GM06990 (cell line): ENCODE data around the gene EEF2K.

Experiments
- DNase-seq: peaks from one replicate; pipeline ENCODE4 v3.0.0-alpha.2; 2011; ENCODE audit not compliant: insufficient read length; ENCODE audit errors: extremely low read depth
- H3K27me3 ChIP-seq: replicated peaks from 2 replicates; pipeline ENCODE4 v1.6.0; 2011; ENCODE audit warnings: low read length; ENCODE audit not compliant: control insufficient read depth, insufficient read depth
- H3K36me3 ChIP-seq: 2 replicates; pipeline ENCODE4 v1.5.1; 2011; ENCODE audit warnings: low read length; ENCODE audit not compliant: control insufficient read depth, insufficient read depth
- H3K4me3 ChIP-seq: replicated peaks from 2 replicates; pipeline ENCODE4 v1.5.1; 2011; ENCODE audit warnings: low read depth, mild to moderate bottlenecking, control low read depth, low read length
- CTCF ChIP-seq: IDR thresholded peaks from 2 replicates; pipeline ENCODE4 v1.5.1; 2011; ENCODE audit warnings: low read length, control low read depth, mild to moderate bottlenecking, inconsistent platforms; ENCODE audit not compliant: insufficient read depth, poor library complexity, severe bottlenecking

The EEF2K gene

GRCh38 chr16:22302776-22303363 is 96.8 kb downstream of the EEF2K start:
- TF ChIP-seq CTCF: no peak
- no peaks in the 10 kb centered on the region for H3K27me3 ChIP-seq
- H3K4me3 ChIP-seq: no peak overlapping the region
- no peak for DNase-seq
- peaks cover 24% of the 10 kb centered on the region for H3K36me3 ChIP-seq

- Histone ChIP-seq H3K36me3 (peaks cover 36% of the 10 kb centered on the region), H3K27me3 (no peaks in the 10 kb centered on the region), H3K4me3 (no peak overlapping the region)
- DNase-seq: no peak
- TF ChIP-seq CTCF: no peak
Measured at GRCh38 chr16:22304411-22304810, 98.3 kb downstream of the EEF2K start.

GRCh38 chr16:22306788-22307187 is 100.7 kb downstream of the EEF2K start:
- Histone ChIP-seq H3K27me3 (no peaks in the 10 kb centered on the region), H3K4me3 (no peak overlapping the region), H3K36me3 (peaks cover 43% of the 10 kb centered on the region)
- no peak for TF ChIP-seq CTCF
- no peak for DNase-seq

GRCh38 chr16:22307838-22308237 is 101.8 kb downstream of the EEF2K start:
- DNase-seq: no peak
- peaks cover 41% of the 10 kb centered on the region for H3K36me3 ChIP-seq
- TF ChIP-seq CTCF: no peak
- no peak overlapping the region for H3K4me3 ChIP-seq
- H3K27me3 ChIP-seq: no peaks in the 10 kb centered on the region

DNA sequence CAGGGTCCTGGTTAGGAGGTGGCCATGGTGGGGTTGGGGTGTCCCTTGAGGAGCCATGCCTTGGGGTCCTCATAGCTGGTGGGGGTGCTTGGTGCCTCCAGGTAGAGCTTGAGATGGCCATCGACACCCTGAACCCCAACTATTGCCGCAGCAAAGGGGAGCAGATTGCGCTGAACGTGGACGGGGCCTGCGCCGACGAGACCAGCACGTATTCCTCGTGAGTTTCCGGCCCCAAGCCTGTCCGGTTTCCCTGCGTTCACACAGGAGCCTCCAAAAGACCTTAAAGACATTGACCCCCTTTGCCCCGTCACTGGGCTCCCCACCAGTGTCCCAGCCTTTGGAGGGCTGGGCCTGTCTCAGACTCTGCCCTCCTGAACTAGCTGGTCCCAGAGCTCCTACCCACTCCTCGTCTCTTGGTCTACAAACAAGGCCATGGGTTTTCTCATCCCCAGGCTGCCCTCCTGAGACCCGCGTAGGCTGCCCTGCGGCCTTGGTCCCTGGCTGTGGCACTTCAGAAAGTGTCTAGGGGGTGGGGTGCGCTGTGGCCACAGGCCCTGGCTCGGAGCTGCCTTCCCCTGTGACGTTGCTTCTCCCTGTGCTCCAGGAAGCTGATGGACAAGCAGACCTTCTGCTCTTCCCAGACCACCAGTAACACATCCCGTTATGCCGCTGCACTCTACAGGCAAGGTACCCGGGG is 102.9 kb downstream of the EEF2K start:
- Histone ChIP-seq H3K27me3 (no peaks in the 10 kb centered on the region), H3K4me3 (no peak overlapping the region), H3K36me3 (peaks cover 46% of the 10 kb centered on the region)
- DNase-seq: no peak
- no peak for TF ChIP-seq CTCF

GRCh38 chr16:22311520-22311919 is 105.4 kb downstream of the EEF2K start:
- DNase-seq: no peak
- no peak overlapping the region for H3K4me3 ChIP-seq
- H3K27me3 ChIP-seq: no peaks in the 10 kb centered on the region
- peaks cover 47% of the 10 kb centered on the region for H3K36me3 ChIP-seq
- no peak for TF ChIP-seq CTCF
